Measurements from ENCODE around the gene GPHA2. TPM values are rescaled to one million over a fixed set of nuclear protein-coding genes. Genes with fewer than 3 reads are reported as not detected.
"Not testable (repeated sequence)": the region's sequence is repeated elsewhere in the genome, so short reads cannot be mapped to it uniquely, and the experiment has no call there.

GPHA2 gene
- total RNA-seq, result not detected

GRCh38 chr11:64935359-64936081 is at the start of gene GPHA2:
Gene GPHA2 (minus strand): TSS chr11:64935893. CDS start chr11:64935460, 433 bp downstream.
- TF ChIP-seq CTCF (IDR thresholded peaks at IDR 0.05), result no peak
- Mint-ChIP-seq H3K4me1 (ENCODE audit: low read depth) (no peaks in the 10 kb centered on the region), H3K4me3 (no peak within 1 kb of the TSS), H3K9me3 (no peaks in the 10 kb centered on the region), H3K36me3 (ENCODE audit: low read depth) (no peaks in the 10 kb centered on the region), H3K27ac (no peak within 1 kb of the TSS), H3K27me3 (peaks cover 2% of the 10 kb centered on the region)
- intact Hi-C loops (cut with micrococcal nuclease), result no loop called here
- POLR2A ChIA-PET, result no interaction called here
- DNase-seq (no peak), ATAC-seq (no peak)
- CTCF ChIA-PET, result interaction anchor here (1.0 kb wide), 1 partner anchor 19 kb away, joined by 3 read pairs; no protein-coding TSS in a partner anchor

- CTCF ChIA-PET; H3K4me1 Mint-ChIP-seq (ENCODE audit: low read depth); DNase-seq; H3K36me3 Mint-ChIP-seq (ENCODE audit: low read depth); H3K27me3 Mint-ChIP-seq; intact Hi-C loops (cut with micrococcal nuclease); POLR2A ChIA-PET; H3K4me3 Mint-ChIP-seq; H3K9me3 Mint-ChIP-seq; H3K27ac Mint-ChIP-seq; ATAC-seq: not testable (repeated sequence)
Observed at GRCh38 chr11:64983339-64983738, 47.6 kb upstream of the GPHA2 start.

GRCh38 chr11:64976651-64977050 is 41.0 kb upstream of the GPHA2 start:
- POLR2A ChIA-PET, result no interaction called here

GRCh38 chr11:64974124-64974523 is 38.4 kb upstream of the GPHA2 start:
- H3K36me3 Mint-ChIP-seq (ENCODE audit: low read depth), result peaks cover 2% of the 10 kb centered on the region
- TF ChIP-seq CTCF (IDR thresholded peaks at IDR 0.05), result no peak
- DNase-seq, result no peak
- H3K9me3 Mint-ChIP-seq, result no peaks in the 10 kb centered on the region
- no peak overlapping the region for H3K4me3 Mint-ChIP-seq
- intact Hi-C loops (cut with micrococcal nuclease), result no loop called here
- peaks cover 2% of the 10 kb centered on the region for H3K27me3 Mint-ChIP-seq
- POLR2A ChIA-PET, result interaction anchor here (0.6 kb wide), 1 partner anchor 129 kb away, joined by 3 read pairs; no protein-coding TSS in a partner anchor
- CTCF ChIA-PET, result interaction anchor here (0.9 kb wide), 1 partner anchor 341 kb away, joined by 3 read pairs; no protein-coding TSS in a partner anchor
- no peak for ATAC-seq
- no peak overlapping the region for H3K27ac Mint-ChIP-seq
- H3K4me1 Mint-ChIP-seq (ENCODE audit: low read depth), result peaks cover 27% of the 10 kb centered on the region

More at GRCh38 chr11:64976651-64977050, 41.0 kb upstream of the GPHA2 start:
- no peak for DNase-seq
- Mint-ChIP-seq H3K9me3 (no peaks in the 10 kb centered on the region), H3K27me3 (no peaks in the 10 kb centered on the region), H3K36me3 (ENCODE audit: low read depth) (no peaks in the 10 kb centered on the region), H3K27ac (no peak overlapping the region), H3K4me1 (ENCODE audit: low read depth) (peaks cover 12% of the 10 kb centered on the region), H3K4me3 (no peak overlapping the region)
- CTCF ChIA-PET, result no interaction called here
- intact Hi-C loops (cut with micrococcal nuclease), result no loop called here
- ATAC-seq, result no peak
- TF ChIP-seq CTCF (IDR thresholded peaks at IDR 0.05), result no peak

- TF ChIP-seq CTCF (IDR thresholded peaks at IDR 0.05), result no peak
- H3K27ac Mint-ChIP-seq, result peak within 1 kb of the TSS; percentile 82
- peaks cover 41% of the 10 kb centered on the region for H3K4me1 Mint-ChIP-seq (ENCODE audit: low read depth)
- peaks cover 2% of the 10 kb centered on the region for H3K27me3 Mint-ChIP-seq
- H3K36me3 Mint-ChIP-seq (ENCODE audit: low read depth), result peaks cover 2% of the 10 kb centered on the region
- H3K9me3 Mint-ChIP-seq, result no peaks in the 10 kb centered on the region
- peak within 1 kb of the TSS; percentile 49 for H3K4me3 Mint-ChIP-seq
- ChIA-PET CTCF (interaction anchor here (0.9 kb wide), 1 partner anchor 43 kb away, joined by 4 read pairs; the partner anchor contains the start of gene ARL2), POLR2A (interaction anchor here (1.7 kb wide), 1 partner anchor 39 kb away, joined by 5 read pairs; no protein-coding TSS in a partner anchor)
- intact Hi-C loops (cut with micrococcal nuclease), result no loop called here
- peak; percentile 56 for ATAC-seq
- DNase-seq, result peak; percentile 86
Observed at GRCh38 chr11:64971421-64972233, 35.9 kb upstream of the GPHA2 start, which contains the start of gene MAJIN. Gene MAJIN (minus strand): TSS chr11:64972108. CDS start chr11:64959405, 12,703 bp downstream.

Data from activated CD8-positive, alpha-beta T cell treated with anti-CD3 and anti-CD28 coated beads for 36 hours (primary cell).